T-helper 1 cell (primary cell): Measurements from ENCODE around the gene SYNRG.
"Not testable (repeated sequence)": the region's sequence is repeated elsewhere in the genome, so short reads cannot be mapped to it uniquely, and the experiment has no call there.

Experiments used
- DNase-seq, 5 donors: peaks; one replicate each; pipeline ENCODE4 v3.0.0-alpha.2; 2012 to 2020
- total RNA-seq, 4 donors: gene quantifications; one replicate each; lab custom pipeline; 2026; lab: John Stamatoyannopoulos, UW

Gene SYNRG, protein sequence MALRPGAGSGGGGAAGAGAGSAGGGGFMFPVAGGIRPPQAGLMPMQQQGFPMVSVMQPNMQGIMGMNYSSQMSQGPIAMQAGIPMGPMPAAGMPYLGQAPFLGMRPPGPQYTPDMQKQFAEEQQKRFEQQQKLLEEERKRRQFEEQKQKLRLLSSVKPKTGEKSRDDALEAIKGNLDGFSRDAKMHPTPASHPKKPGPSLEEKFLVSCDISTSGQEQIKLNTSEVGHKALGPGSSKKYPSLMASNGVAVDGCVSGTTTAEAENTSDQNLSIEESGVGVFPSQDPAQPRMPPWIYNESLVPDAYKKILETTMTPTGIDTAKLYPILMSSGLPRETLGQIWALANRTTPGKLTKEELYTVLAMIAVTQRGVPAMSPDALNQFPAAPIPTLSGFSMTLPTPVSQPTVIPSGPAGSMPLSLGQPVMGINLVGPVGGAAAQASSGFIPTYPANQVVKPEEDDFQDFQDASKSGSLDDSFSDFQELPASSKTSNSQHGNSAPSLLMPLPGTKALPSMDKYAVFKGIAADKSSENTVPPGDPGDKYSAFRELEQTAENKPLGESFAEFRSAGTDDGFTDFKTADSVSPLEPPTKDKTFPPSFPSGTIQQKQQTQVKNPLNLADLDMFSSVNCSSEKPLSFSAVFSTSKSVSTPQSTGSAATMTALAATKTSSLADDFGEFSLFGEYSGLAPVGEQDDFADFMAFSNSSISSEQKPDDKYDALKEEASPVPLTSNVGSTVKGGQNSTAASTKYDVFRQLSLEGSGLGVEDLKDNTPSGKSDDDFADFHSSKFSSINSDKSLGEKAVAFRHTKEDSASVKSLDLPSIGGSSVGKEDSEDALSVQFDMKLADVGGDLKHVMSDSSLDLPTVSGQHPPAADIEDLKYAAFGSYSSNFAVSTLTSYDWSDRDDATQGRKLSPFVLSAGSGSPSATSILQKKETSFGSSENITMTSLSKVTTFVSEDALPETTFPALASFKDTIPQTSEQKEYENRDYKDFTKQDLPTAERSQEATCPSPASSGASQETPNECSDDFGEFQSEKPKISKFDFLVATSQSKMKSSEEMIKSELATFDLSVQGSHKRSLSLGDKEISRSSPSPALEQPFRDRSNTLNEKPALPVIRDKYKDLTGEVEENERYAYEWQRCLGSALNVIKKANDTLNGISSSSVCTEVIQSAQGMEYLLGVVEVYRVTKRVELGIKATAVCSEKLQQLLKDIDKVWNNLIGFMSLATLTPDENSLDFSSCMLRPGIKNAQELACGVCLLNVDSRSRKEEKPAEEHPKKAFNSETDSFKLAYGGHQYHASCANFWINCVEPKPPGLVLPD (N-terminal part only)
- 101 to 215 (median 196) reads per million in 4 donors for total RNA-seq

DNA sequence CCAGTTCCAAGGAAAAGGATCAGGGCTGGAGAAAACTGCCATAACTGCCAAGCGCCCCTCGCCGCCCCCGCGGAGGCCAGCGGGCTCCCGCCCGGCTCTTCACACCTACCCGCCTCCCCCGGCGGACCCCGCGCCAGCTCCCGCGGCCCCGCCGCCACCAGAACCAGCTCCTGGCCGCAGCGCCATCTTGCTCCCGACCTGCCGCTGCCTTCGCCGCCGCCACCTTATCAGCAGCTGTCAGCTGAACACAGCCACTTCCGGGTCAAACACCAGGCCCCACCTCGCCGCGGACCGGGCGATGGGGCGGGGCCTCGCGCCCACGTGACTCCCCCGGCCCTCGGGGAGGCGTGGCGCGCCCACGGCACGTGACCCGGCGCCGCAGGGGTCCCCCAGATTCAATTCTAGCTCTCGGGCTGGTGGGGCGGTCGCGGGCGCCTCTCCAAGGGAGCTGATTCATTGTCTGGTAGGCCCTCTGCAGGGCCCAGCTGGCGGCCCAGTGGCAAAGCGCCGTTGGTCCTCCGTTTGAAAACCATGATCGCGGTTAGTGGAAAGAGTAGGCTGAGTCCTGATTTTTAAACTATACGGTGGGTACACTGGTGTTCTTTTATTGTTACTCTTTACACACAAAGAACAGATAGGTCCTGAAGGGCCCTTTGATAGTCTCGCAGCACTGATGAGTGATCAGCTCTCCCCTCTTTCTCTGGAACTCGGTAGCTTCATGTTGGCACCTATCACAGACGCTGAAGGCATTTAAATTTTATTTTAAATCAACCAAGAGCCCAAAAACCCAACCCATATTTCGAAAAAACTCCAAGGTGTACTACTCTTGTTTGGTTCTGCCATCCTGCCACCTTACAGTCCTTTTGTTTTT lies at the start of gene SYNRG:
Gene SYNRG, minus strand, starts transcription at position 249 of the 871 bp plus-strand sequence. Its CDS starts 63 bp downstream, at position 186.
- DNase-seq = peak; percentile 91 to 97 (median 93)

DNA sequence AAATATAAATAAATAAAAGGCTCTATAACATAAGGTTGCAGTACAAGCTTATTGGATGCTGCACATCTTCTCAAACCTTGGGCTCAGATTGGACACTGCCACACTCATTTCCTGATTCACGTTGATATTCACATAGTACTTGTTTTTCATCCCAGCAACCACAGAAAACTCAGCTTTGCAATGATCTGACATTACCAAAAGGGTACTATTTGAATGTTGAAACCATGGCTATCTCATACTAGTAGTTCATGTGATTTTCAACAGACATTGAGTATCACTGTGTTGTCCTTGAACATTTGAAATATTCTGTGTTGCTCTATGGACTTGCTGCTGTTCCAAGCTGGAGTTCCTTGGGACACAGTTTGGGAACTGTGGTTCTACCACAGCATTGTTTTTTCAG lies 48.0 kb upstream of the SYNRG start:
- no peak for DNase-seq

DNA sequence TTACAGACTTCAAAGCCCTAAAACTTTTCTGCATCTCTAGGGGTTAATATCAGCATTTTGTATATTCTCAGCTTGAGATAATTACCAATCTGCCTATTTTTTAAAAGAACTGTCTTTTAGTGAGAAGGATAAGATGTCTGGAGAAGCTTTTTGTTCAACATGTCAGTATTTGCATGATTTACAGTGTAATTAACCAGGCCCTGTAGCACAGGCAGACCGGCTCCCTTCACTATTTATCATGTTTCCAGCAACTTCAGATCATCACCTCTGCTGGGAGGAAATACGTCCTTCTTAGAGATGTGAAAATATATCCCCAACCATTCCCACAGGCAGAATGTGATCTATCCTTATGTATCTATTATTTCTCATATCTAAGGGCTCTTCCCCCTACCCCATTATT lies 42.6 kb upstream of the SYNRG start:
- no peak for DNase-seq

DNA sequence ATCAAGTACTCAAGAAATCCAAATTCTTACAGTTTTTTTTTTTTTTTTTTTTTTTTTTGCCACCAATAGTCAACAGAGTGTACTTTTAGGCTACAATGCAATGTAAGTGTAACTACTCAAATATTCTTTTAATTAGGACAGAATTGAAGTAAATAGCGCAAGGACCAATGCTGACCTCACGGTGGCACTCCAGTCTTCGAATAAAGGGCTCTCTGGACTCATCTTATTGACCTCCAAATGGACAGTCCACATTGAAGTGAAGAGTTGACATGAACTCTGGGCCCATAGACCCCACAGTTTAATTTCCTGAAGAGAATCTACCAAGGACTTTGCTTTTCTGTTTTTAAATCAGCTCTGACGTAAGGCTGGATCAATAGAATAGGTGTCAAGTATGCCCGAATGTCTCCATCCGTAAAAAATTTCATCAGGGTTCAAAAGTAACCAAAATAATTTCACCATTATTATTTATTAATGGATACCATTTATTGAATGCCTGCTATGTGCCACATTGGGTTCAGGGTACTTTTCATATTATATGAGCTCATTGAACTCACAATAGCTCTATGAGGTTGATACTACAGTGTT lies 41.3 kb upstream of the SYNRG start:
- no peak for DNase-seq

DNA sequence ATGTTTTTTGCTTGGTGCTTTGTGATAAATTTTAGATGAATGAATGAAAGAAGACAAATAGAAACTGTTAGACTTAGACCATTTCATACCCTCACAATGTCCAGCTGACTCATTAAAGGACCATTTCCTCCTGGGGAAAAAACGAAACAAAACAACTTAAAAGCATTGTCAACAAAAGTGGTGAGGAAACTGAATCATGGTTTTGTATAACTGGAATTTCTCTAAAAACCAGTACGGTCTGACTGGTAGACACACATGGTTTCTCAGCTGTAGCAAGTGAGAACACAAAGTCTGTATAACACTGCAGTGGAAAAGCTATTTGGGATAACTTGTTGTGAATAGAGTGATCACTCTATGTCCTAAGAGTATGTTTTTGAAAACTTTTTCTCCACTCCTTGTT lies 39.3 kb upstream of the SYNRG start:
- DNase-seq = no peak

DNA sequence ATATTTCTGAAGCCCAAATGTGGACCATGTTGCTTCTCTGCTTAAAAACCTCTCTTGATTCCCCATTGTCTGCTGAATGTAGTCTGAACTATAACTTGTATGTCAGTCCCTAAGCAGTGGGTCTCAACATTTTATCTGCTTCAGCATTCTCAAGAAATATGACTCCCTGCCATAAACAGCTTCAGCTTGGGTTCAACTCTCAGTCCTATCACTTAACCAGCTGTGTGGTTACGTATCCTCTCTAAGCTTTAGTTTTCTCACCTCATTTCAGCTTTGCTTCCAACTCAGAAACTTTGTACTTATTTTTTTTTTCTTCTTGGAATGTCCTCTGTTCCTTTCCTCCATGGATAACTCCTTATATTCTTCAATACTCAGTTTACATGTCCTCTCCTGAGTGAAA lies 38.6 kb upstream of the SYNRG start:
- DNase-seq = no peak

DNA sequence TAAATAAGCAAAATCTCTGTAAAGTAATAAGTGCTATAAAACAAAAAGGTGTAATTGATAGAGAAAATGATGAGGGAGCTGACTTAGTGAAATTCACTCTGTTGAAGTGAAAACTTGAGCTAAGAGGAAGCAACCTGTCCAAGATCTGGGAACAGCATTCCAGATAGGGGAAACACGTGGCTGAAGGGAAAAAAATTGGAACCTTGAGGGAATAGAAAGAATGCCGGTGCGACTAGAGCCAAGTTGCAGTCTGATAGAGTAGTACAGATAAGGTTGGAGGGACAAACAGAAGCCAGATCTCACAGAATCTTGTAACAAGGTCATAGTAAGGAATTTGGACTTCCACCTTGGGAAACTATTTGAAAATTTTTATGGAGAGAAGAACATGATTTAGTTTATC lies 34.7 kb upstream of the SYNRG start:
- DNase-seq = no peak

DNA sequence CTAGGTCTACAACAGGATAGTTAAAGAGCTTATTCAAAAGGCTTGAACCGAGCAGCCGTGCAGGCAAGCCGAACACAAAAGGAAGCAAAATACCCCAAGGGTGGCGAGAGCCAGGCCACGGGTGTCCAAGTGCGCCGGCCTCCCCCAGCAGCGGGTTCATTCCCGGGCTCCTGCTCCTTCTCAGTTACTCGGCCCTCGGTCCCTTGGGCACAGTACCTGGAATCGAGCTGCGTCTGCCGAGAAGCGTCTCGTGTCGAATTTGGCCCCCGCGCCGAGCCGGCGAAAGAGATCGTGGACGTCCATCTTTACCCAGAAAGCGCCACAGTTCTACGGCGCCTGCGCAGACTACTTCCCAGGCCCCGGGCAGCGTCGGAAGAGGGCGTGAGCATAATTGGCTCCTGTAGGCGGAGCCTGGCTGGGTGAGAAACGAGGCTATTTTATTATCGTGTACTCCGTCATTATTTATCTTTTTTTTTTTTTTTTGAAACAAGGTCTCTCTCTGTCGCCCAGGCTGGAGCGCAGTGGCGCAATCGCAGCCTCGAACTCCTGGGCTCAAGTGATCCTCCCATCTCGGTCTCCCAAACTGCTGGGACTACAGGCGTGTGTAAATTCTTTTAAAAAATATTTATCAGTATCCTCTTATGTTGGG lies 34.0 kb upstream of the SYNRG start, which contains the start of gene DDX52:
Gene DDX52, minus strand, starts transcription at position 329 of the 649 bp plus-strand sequence. Its CDS starts 26 bp downstream, at position 303.
- DNase-seq = peak; percentile 81 to 89 (median 84)

DNA sequence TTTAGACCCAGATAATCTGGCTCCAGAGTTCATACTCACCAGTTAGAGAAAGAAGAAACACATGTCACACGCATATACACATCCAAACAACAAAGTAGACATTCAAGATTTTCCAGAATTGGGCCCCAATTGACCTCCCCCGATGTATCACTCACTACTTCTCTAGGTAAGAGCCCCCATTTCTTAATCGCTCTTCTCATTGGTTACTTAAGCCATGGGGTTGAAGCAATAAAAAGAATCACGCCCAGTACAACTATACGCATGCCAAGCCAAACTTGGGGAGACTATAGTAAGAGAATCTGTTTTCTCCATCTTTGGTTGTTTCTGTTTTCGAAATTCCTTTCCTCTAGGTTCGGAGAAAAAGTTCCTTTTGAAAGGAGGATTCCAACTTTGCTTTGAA lies 33.5 kb upstream of the SYNRG start:
- peak in 1 of 5 donors; percentile 8 for DNase-seq

DNA sequence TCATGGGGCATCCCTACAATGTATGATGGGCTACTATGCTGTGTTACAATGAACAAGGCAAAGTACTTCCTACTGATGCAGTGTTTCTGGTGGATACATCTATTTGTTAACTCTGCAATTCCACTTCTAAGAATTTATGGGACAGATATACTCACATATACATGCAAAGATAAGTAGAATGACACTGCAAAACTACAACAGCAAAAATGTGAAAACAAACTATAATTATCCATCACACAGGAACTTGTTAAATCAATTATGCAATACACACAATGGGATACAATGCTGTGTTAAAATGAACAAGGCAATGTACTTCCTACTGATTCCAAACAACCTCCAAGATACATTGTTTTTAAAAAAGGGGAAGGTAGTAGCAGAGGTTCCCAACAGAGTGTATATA lies 30.8 kb upstream of the SYNRG start:
- no peak for DNase-seq

DNA sequence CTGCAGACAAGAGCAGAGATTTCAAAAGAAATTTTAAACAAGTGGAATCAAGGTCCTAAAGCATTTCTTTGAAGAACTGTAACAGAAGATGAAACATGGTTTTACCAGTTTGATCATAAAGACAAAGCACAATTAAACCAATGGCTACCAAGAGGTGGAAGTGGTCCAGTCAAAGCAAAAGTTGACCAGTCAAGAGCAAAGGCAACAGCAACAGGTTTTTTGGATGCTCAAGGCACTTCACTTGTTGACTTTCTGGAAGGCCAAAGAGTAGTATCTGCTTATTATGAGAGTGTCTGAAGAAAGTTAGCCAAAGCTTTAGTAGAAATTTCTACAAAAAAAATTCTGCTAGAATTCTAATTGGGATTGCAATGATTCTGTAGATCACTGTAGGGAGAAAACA lies 28.7 kb upstream of the SYNRG start:
- no peak for DNase-seq

DNA sequence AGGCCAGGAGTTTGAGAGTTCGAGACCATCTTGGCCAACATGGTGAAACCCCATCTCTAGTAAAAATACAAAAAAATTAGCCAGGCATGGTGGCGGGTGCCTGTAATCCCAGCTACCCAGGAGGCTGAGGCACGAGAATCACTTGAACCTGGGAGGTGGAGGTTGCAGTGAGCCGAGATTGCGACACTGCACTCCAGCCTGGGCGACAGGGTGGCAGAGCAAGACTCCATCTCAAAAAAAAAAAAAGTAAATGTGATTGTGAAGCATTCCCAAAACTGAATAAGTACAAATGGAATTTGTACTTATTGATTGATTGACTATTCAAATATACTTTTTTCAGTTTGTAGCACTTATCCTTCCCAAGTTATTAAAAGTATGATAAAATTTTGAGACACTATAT lies 7.2 kb upstream of the SYNRG start:
- DNase-seq = not testable (repeated sequence)

DNA sequence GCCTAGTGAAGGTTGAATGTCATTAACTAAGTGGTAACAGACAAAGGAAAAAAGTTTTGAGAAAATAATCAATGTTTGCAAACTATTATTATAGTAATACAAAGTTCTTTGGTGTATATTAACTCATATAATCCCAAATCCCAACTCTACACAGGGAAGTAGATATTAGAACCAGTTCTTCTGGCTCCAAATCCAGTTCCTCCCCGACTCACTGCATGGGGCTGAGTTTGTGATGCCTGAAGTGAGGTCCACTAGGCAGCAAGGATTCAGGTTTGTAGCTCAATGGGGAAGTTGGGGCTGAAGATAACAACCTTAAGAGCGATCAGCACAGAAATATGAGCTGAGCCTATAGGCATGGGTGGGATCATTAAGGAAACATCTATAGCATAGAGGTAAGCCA lies 5.6 kb upstream of the SYNRG start:
- DNase-seq = no peak

DNA sequence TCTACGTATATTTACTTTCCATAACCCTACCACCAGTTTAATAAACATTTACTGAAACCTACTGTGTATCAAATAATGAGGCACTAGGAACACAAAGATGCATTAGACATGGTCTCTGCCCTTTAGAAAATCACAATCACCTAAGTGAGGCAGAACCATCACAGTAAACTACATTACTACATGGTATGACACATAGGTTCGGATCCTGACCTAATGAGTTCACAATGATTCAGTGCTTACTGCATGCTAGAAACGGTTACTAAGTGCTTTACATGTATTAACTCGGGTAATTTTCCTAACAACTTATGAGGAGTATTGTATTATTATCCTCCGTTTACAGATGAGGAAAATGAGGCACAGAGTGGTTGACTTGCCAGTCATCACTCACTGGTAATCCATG lies 5.2 kb upstream of the SYNRG start:
- DNase-seq = no peak

DNA sequence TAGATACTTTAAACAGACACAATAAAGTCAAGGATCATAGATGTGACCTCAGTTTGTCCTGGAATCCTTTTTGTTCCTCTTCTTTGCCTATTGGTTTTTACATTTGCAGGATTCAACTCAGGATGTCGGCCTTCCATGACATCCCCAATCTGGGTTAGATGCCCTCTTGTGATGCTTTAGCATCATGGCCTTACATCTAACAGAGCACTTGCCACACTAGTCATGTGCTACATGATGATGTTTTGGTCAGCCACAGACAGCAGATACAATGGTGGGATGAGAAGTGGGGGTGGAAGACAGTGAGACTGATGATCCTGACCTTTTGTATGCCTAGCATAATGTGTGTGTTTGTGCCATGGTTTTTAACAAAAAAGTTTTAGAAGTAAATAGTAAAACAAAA lies 1.8 kb upstream of the SYNRG start:
- DNase-seq = no peak

DNA sequence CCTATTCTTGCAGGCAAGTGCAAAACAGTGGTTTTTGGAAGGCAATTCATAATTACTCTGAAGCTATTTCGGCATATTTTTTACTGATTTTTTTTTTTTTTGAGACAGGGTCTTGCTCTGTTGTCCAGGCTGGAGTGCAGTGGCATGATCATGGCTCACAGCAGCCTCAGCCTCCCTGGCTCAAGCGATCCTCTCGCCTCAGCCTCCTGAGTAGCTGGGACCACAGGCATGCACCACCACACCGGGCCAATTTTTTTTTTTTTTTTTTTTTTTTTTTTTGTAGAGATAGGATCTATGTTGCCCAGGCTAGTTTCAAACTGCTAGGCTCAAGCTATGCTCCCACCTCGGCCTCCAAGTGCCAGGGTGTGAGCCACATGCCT lies 813 bp upstream of the SYNRG start:
- not testable (repeated sequence) for DNase-seq

DNA sequence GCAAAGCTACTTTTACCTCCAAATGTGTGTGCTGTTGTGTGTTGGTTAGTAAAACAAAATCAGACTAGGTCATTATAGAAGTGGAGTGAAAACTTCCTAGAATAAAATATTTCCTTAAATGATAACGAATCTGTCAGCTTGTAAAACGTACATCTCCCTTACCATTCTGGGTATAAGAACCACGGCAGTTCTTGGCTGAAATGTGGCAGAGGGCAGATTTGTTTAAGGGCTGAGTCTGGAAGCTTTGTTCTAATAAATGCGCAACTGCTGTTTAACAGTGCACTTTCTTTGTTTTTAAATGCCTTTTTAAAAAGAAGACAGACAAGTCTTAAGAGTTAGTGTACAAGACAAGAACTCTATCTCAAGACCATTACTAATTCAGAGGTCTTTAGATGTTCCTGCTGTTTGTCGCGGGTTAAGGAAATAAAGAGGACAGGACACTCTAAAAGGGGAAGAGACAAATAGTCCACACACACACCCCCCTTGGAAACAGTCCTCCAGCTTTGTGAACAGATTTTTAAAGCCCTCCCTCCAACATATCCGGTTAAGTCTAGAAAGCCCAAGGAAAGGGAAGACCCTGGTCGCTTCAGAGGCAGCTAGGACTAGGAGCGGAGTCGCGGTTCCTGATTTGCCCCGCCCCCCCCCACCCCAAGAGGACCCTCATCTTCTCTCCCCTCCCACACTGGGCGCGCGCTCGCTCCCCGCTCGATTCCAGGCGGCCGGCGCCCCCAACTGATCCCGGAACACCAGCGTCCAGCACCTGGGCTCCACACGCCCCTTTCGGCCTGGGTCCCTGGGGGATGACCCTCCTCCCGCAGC lies 658 bp downstream of the SYNRG start:
- DNase-seq = peak in 3 of 5 donors; percentile 10 to 30 (median 12)

DNA sequence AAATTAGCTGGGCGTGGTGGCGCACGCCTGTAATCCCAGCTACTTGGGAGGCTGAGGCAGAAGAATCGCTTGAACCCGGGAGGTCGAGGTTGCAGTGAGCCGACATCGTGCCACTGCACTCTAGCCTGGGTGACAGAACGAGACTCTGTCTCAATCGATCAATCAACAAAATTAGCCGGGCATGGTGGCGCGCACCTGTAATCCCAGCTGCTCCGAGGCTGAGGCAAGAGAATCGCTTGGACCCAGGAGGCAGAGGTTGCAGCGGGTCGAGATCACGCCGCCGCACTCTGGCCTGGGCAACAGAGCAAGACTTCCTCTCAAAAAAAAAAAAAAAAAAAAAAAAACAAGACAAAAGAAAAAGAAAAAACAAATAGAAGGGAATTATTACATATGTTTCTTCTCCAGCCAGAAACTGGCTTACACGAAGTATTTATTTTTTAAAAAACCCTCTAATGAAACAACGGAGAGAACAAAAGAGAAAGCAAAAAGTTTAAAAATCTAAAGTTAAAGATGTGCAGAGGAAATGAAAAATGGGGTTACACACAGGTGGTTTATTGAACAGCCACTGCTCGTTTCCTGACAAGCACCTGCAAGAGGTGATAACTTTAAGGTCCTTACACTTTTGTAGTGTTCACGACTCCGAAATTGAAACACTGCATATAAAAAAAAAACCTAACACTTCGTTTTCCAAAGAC lies 1.4 kb downstream of the SYNRG start:
- peak in 2 of 5 donors; percentile 18 to 47 for DNase-seq
